SH-SY5Y (cell line): ENCODE data around the gene PASD1.

Experiments used
- GATA2 ChIP-seq: IDR thresholded peaks from 2 replicates; pipeline ENCODE4 v1.6.1; 2011; ENCODE audit warnings: mild to moderate bottlenecking, low read depth, low read length
- GATA3 ChIP-seq: IDR thresholded peaks from 2 replicates; pipeline ENCODE4 v1.6.1; 2011; ENCODE audit warnings: low read depth, mild to moderate bottlenecking, low read length, moderate library complexity

- TF ChIP-seq GATA2: no peak
- no peak for TF ChIP-seq GATA3
Measured at GRCh38 chrX:151715752-151716151, 152.3 kb downstream of the PASD1 start, which contains the start of gene FATE1.
